GM19025 (cell line): Measurements from ENCODE around the gene ZMYM3.

ENCODE experiments used
- ATAC-seq: cut with Tn5 transposase; IDR thresholded peaks from one replicate; pipeline ENCODE4 v1.9.1; 2021; ENCODE audit warnings: mild to moderate bottlenecking, low read depth, moderate library complexity; ENCODE audit not compliant: unreplicated experiment

The ZMYM3 gene

GRCh38 chrX:71214604-71215337 is 39.2 kb downstream of the ZMYM3 start:
- ATAC-seq: no peak

DNA sequence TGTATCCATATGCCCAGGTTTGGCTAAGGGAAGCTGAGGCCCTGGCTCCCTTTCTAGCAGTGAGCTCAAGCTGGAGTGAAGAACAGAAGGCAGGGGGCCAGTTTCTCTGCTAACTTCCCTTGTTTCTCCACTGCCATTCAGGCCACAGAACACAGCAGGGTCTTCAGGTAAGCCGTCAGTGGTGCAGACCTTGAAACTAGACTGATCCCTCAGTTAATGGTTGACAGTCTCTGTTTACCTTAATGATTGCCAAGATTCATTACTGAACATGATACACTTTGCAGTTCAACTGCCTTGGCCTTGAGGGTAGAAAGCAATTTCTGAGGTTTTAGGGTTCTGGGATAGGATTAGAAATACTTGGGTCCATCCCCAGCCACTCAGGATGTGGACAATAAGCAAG is 39.8 kb downstream of the ZMYM3 start:
- no peak for ATAC-seq

DNA sequence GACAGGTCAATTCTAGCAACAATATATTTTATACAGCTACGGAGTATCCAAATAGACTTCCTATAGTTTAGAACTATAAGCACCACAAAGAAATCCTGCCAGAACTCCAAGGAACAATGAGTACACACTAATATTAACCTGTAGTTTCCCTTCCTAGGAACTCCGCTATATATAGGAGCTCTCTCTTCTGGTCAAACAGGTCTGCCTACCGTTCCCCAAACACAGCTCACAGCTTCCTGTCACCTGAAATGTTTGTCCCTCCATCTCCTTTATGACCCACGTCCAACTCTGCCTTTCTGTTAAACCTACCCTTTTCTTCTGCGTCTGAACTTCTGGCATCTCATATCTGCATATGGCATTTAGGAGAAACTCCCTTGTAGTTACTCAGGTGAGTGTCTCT is 41.4 kb downstream of the ZMYM3 start:
- no peak for ATAC-seq

GRCh38 chrX:71210816-71211215 is 43.1 kb downstream of the ZMYM3 start:
- ATAC-seq: no peak

- no peak for ATAC-seq
These were observed 54.5 kb downstream of the ZMYM3 start for GRCh38 chrX:71199252-71200008.

DNA sequence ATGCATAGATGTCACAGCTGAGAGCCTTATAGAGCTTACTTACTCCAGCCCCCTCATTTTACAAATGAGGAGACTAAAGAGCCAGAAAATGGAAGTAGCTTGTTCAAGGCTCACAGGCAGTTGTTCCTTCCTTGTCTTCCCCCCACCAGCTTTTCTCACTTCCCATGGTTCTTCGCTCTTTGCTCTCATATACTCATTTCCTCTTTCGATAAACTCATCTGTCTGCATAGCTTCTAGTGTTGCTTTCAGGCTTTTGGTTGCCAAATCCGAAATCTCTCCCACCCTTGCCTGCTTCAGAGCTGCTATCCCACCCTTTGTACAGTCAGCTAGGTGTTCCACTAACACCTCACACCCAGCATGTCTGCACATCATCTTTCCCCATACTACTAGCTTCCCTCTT is 55.9 kb downstream of the ZMYM3 start:
- peak; percentile 65 for ATAC-seq

GRCh38 chrX:71195964-71196649 is 57.8 kb downstream of the ZMYM3 start:
- ATAC-seq: peak; percentile 48

GRCh38 chrX:71191248-71191647 is 62.7 kb downstream of the ZMYM3 start:
- no peak for ATAC-seq
